ENCODE data around the gene UBAP1. TPM values are rescaled to one million over a fixed set of nuclear protein-coding genes. Genes with fewer than 3 reads are reported as not detected.

UBAP1 gene
- total and polyA plus RNA-seq, 2 experiments from 2014 or later, result 17.4 to 20.7 TPM

GRCh38 chr9:34179213-34180136 is 632 bp downstream of the UBAP1 start:
- no peaks in the 10 kb centered on the region for H3K9me3 Mint-ChIP-seq
- Histone ChIP-seq H3K9me2 (ENCODE audit: insufficient read depth) (no peaks in the 10 kb centered on the region), H3K36me3 (ENCODE audit: insufficient read depth) (no peaks in the 10 kb centered on the region), H3K4me3 (peak overlapping the region; percentile 81), H4K20me1 (replicated peaks; ENCODE audit: insufficient read depth) (peaks cover 19% of the 10 kb centered on the region; the same call in 1 of the 2 replicates), H2AFZ (no peak overlapping the region), H3K4me1 (ENCODE audit: insufficient read depth) (no peaks in the 10 kb centered on the region), H3K27ac (ENCODE audit: low read depth) (peak overlapping the region; percentile 92), H3K27me3 (ENCODE audit: insufficient read depth) (no peaks in the 10 kb centered on the region), H3K4me2 (peak overlapping the region; percentile 86), H3K79me2 (replicated peaks; ENCODE audit: insufficient read depth) (peaks cover 59% of the 10 kb centered on the region), H3F3A (replicated peaks; ENCODE audit: low read depth) (no peaks in the 10 kb centered on the region)
- peak overlapping the region; percentile 96 for H3K4me3 Mint-ChIP-seq
- ATAC-seq, result peak; percentile 77
- peaks cover 11% of the 10 kb centered on the region; the same call in 2 of the 3 replicates for H3K36me3 Mint-ChIP-seq (ENCODE audit: low read depth)
- DNase-seq (ENCODE audit: low spot score), result peak; percentile 96
- no peaks in the 10 kb centered on the region for H3K4me1 Mint-ChIP-seq
- H3K27me3 Mint-ChIP-seq (ENCODE audit: insufficient read depth, low read depth, poor library complexity), result peaks cover 13% of the 10 kb centered on the region
- TF ChIP-seq ZNF114 (CRISPR knock-in tag; IDR thresholded peaks at IDR 0.05) (no peak), STAT1 (IDR thresholded peaks at IDR 0.05; ENCODE audit: unreplicated experiment) (no peak), NANOG (IDR thresholded peaks at IDR 0.05; ENCODE audit: borderline replicate concordance) (no peak)
- TF ChIP-seq, protein P1, sequence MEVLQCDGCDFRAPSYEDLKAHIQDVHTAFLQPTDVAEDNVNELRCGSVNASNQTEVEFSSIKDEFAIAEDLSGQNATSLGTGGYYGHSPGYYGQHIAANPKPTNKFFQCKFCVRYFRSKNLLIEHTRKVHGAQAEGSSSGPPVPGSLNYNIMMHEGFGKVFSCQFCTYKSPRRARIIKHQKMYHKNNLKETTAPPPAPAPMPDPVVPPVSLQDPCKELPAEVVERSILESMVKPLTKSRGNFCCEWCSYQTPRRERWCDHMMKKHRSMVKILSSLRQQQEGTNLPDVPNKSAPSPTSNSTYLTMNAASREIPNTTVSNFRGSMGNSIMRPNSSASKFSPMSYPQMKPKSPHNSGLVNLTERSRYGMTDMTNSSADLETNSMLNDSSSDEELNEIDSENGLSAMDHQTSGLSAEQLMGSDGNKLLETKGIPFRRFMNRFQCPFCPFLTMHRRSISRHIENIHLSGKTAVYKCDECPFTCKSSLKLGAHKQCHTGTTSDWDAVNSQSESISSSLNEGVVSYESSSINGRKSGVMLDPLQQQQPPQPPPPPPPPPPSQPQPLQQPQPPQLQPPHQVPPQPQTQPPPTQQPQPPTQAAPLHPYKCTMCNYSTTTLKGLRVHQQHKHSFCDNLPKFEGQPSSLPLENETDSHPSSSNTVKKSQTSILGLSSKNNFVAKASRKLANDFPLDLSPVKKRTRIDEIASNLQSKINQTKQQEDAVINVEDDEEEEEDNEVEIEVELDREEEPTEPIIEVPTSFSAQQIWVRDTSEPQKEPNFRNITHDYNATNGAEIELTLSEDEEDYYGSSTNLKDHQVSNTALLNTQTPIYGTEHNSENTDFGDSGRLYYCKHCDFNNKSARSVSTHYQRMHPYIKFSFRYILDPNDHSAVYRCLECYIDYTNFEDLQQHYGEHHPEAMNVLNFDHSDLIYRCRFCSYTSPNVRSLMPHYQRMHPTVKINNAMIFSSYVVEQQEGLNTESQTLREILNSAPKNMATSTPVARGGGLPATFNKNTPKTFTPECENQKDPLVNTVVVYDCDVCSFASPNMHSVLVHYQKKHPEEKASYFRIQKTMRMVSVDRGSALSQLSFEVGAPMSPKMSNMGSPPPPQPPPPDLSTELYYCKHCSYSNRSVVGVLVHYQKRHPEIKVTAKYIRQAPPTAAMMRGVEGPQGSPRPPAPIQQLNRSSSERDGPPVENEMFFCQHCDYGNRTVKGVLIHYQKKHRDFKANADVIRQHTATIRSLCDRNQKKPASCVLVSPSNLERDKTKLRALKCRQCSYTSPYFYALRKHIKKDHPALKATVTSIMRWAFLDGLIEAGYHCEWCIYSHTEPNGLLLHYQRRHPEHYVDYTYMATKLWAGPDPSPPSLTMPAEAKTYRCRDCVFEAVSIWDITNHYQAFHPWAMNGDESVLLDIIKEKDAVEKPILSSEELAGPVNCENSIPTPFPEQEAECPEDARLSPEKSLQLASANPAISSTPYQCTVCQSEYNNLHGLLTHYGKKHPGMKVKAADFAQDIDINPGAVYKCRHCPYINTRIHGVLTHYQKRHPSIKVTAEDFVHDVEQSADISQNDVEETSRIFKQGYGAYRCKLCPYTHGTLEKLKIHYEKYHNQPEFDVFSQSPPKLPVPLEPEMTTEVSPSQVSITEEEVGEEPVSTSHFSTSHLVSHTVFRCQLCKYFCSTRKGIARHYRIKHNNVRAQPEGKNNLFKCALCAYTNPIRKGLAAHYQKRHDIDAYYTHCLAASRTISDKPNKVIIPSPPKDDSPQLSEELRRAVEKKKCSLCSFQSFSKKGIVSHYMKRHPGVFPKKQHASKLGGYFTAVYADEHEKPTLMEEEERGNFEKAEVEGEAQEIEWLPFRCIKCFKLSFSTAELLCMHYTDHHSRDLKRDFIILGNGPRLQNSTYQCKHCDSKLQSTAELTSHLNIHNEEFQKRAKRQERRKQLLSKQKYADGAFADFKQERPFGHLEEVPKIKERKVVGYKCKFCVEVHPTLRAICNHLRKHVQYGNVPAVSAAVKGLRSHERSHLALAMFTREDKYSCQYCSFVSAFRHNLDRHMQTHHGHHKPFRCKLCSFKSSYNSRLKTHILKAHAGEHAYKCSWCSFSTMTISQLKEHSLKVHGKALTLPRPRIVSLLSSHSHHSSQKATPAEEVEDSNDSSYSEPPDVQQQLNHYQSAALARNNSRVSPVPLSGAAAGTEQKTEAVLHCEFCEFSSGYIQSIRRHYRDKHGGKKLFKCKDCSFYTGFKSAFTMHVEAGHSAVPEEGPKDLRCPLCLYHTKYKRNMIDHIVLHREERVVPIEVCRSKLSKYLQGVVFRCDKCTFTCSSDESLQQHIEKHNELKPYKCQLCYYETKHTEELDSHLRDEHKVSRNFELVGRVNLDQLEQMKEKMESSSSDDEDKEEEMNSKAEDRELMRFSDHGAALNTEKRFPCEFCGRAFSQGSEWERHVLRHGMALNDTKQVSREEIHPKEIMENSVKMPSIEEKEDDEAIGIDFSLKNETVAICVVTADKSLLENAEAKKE (CRISPR knock-in tag; IDR thresholded peaks at IDR 0.05), result no peak
- H3K27ac Mint-ChIP-seq, result peak overlapping the region; percentile 99
